Fibroblast of lung (primary cell): ENCODE data around the gene GOPC.

Source experiments
- EZH2 ChIP-seq: IDR thresholded peaks from 2 replicates; pipeline ENCODE4 v1.5.1; 2012; ENCODE audit warnings: low read length, control low read depth, mild to moderate bottlenecking; ENCODE audit errors: missing control alignments
- TF ChIP-seq, protein P1 (sequence below), 2 donors: IDR thresholded peaks in 1 of 2; conservative IDR thresholded peaks in 1 of 2; 1 replicate in 1 of 2; 2 replicates in 1 of 2; pipeline ENCODE4 v1.5.1; 2011 to 2012; ENCODE audit warnings: low read length in 2 of 2, control low read depth in 1 of 2, inconsistent platforms in 1 of 2, low read depth in 1 of 2, mild to moderate bottlenecking in 1 of 2

GRCh38 chr6:117550618-117551242 is 51.6 kb downstream of the GOPC start:
- TF ChIP-seq, protein P1, sequence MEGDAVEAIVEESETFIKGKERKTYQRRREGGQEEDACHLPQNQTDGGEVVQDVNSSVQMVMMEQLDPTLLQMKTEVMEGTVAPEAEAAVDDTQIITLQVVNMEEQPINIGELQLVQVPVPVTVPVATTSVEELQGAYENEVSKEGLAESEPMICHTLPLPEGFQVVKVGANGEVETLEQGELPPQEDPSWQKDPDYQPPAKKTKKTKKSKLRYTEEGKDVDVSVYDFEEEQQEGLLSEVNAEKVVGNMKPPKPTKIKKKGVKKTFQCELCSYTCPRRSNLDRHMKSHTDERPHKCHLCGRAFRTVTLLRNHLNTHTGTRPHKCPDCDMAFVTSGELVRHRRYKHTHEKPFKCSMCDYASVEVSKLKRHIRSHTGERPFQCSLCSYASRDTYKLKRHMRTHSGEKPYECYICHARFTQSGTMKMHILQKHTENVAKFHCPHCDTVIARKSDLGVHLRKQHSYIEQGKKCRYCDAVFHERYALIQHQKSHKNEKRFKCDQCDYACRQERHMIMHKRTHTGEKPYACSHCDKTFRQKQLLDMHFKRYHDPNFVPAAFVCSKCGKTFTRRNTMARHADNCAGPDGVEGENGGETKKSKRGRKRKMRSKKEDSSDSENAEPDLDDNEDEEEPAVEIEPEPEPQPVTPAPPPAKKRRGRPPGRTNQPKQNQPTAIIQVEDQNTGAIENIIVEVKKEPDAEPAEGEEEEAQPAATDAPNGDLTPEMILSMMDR (conservative IDR thresholded peaks at IDR 0.05 in 1 of 2, IDR thresholded peaks at IDR 0.05 in 1 of 2; ENCODE audit: low read depth in 1 of 2, low read length in 2 of 2) = no peak
- no peak for TF ChIP-seq EZH2
